Glomerular visceral epithelial cell (primary cell): ENCODE measurements around the gene INPP4A.
A peak's percentile ranks its signal among the peaks of the same experiment; 100 is the strongest.

Experiments
- DNase-seq: peaks from one replicate; pipeline ENCODE4 v3.0.0-alpha.2; 2016; ENCODE audit errors: extremely low spot score

INPP4A gene

GRCh38 chr2:98540536-98540935, 95.9 kb downstream of the INPP4A start:
- DNase-seq = no peak

- no peak for DNase-seq
These were observed 96.8 kb downstream of the INPP4A start for GRCh38 chr2:98541489-98541888.

GRCh38 chr2:98541906-98542305, 97.2 kb downstream of the INPP4A start:
- no peak for DNase-seq

GRCh38 chr2:98543214-98543613, 98.6 kb downstream of the INPP4A start:
- no peak for DNase-seq

GRCh38 chr2:98543842-98544241, 99.2 kb downstream of the INPP4A start:
- no peak for DNase-seq

- no peak for DNase-seq
These were observed 100.9 kb downstream of the INPP4A start for GRCh38 chr2:98545591-98545990.

- no peak for DNase-seq
These were observed 101.5 kb downstream of the INPP4A start for GRCh38 chr2:98546186-98546585.

- DNase-seq = peak; percentile 7
These were observed 102.6 kb downstream of the INPP4A start for GRCh38 chr2:98547092-98547790.

GRCh38 chr2:98548920-98549818, 104.5 kb downstream of the INPP4A start:
- DNase-seq = no peak

GRCh38 chr2:98550165-98550564, 105.5 kb downstream of the INPP4A start:
- no peak for DNase-seq

GRCh38 chr2:98551316-98551715, 106.7 kb downstream of the INPP4A start:
- DNase-seq = no peak

GRCh38 chr2:98552499-98553179, 108.0 kb downstream of the INPP4A start:
- DNase-seq = no peak

GRCh38 chr2:98554116-98554861, 109.6 kb downstream of the INPP4A start:
- DNase-seq = no peak

GRCh38 chr2:98555696-98556095, 111.0 kb downstream of the INPP4A start:
- no peak for DNase-seq

- no peak for DNase-seq
These were observed 111.8 kb downstream of the INPP4A start for GRCh38 chr2:98556344-98557033.

- no peak for DNase-seq
These were observed 114.3 kb downstream of the INPP4A start for GRCh38 chr2:98558852-98559530.

GRCh38 chr2:98559581-98559980, 114.9 kb downstream of the INPP4A start:
- DNase-seq = no peak

- DNase-seq = peak; percentile 85
These were observed 115.7 kb downstream of the INPP4A start for GRCh38 chr2:98560256-98560771.

GRCh38 chr2:98561018-98561417, 116.4 kb downstream of the INPP4A start:
- no peak for DNase-seq
